Endothelial cell of umbilical vein (primary cell): ENCODE data around the gene PSMB7.

ENCODE experiments used
- EZH2 ChIP-seq: IDR thresholded peaks from 2 replicates; pipeline ENCODE4 v1.6.1; 2012; ENCODE audit warnings: borderline replicate concordance, low read depth, mild to moderate bottlenecking, moderate library complexity, low read length, inconsistent platforms; ENCODE audit not compliant: severe bottlenecking
- FOS ChIP-seq: IDR thresholded peaks from 2 replicates; pipeline ENCODE4 v1.6.1; 2011; ENCODE audit warnings: mild to moderate bottlenecking, low read length, moderate library complexity, borderline replicate concordance; ENCODE audit not compliant: insufficient read depth
- GATA2 ChIP-seq: IDR thresholded peaks from 2 replicates; pipeline ENCODE4 v1.7.0; 2011; ENCODE audit warnings: low read depth, mild to moderate bottlenecking, moderate library complexity, mixed read lengths, low read length; ENCODE audit not compliant: insufficient read length, insufficient read depth
- MYC ChIP-seq: IDR thresholded peaks from one replicate; pipeline ENCODE4 v1.6.1; 2011; ENCODE audit warnings: mild to moderate bottlenecking, low read depth, low read length
- POLR2A ChIP-seq: IDR thresholded peaks from 2 replicates; pipeline ENCODE4 v1.6.1; 2012; ENCODE audit warnings: low read depth, mild to moderate bottlenecking, control low read depth, low read length
- POLR2AphosphoS5 ChIP-seq: IDR thresholded peaks from 2 replicates; pipeline ENCODE4 v1.6.1; 2012; ENCODE audit warnings: low read depth, mild to moderate bottlenecking, control low read depth, low read length, moderate library complexity; ENCODE audit not compliant: insufficient read depth
- TF ChIP-seq, protein P1 (sequence below): IDR thresholded peaks from 2 replicates; pipeline ENCODE4 v1.6.1; 2011; ENCODE audit not compliant: insufficient read depth, insufficient read length
- TF ChIP-seq, protein P2 (sequence below), 2 donors: IDR thresholded peaks; 1 replicate in 1 of 2; 2 replicates in 1 of 2; pipeline ENCODE4 v1.5.1; 2011; ENCODE audit warnings: low read length in 2 of 2, mild to moderate bottlenecking in 2 of 2, moderate library complexity in 2 of 2, control low read depth in 1 of 2, inconsistent platforms in 1 of 2, low read depth in 1 of 2; ENCODE audit not compliant: insufficient read depth in 1 of 2; ENCODE audit errors: extremely low read depth in 1 of 2

DNA sequence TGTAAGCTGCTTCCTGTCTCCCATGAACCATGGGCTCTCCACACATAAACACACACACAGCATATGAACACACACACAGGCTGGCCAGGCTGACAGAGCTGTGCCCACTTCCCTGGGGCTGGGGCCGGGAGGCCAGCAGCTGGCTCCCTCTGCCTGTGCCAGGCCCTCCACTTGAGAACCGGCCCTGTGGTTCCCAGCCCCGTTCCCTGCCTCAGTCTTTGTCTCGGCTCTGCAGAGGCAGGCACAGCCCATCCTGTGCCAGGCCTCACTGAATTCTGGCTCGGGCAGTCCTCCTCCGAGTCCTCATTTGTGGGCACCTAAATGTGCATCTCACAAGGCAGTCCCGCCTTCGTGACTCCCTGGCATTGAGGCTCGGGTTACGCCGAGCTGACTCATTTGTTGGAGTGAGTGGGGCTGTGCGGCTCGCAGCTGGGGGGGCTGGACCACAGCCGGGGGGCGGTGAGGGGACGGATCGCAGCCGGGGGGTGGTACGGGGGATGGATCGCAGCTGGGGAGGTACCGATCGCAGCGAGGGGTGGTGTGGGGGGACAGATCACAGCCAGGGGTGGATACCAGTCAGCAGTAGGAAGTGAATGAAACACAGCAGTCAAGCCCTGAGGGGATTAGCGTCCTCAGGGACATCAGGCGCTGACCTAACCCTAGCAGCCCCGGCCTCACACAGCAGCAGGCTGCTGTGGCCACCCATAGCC is 72.3 kb downstream of the PSMB7 start:
- TF ChIP-seq, protein P1, sequence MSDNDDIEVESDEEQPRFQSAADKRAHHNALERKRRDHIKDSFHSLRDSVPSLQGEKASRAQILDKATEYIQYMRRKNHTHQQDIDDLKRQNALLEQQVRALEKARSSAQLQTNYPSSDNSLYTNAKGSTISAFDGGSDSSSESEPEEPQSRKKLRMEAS, result no peak
- TF ChIP-seq POLR2AphosphoS5 (no peak), POLR2A (no peak), MYC (no peak), EZH2 (no peak), FOS (no peak), GATA2 (no peak)
- TF ChIP-seq, protein P2, sequence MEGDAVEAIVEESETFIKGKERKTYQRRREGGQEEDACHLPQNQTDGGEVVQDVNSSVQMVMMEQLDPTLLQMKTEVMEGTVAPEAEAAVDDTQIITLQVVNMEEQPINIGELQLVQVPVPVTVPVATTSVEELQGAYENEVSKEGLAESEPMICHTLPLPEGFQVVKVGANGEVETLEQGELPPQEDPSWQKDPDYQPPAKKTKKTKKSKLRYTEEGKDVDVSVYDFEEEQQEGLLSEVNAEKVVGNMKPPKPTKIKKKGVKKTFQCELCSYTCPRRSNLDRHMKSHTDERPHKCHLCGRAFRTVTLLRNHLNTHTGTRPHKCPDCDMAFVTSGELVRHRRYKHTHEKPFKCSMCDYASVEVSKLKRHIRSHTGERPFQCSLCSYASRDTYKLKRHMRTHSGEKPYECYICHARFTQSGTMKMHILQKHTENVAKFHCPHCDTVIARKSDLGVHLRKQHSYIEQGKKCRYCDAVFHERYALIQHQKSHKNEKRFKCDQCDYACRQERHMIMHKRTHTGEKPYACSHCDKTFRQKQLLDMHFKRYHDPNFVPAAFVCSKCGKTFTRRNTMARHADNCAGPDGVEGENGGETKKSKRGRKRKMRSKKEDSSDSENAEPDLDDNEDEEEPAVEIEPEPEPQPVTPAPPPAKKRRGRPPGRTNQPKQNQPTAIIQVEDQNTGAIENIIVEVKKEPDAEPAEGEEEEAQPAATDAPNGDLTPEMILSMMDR (IDR thresholded peaks at IDR 0.05; ENCODE audit: extremely low read depth in 1 of 2, insufficient read depth in 1 of 2, low read depth in 1 of 2, low read length in 2 of 2), result no peak
